ENCODE results near the gene ZFHX3.
A peak's percentile ranks its signal among the peaks of the same experiment; 100 is the strongest.
"Not testable (repeated sequence)": the region's sequence is repeated elsewhere in the genome, so short reads cannot be mapped to it uniquely, and the experiment has no call there.

Gene ZFHX3

DNA sequence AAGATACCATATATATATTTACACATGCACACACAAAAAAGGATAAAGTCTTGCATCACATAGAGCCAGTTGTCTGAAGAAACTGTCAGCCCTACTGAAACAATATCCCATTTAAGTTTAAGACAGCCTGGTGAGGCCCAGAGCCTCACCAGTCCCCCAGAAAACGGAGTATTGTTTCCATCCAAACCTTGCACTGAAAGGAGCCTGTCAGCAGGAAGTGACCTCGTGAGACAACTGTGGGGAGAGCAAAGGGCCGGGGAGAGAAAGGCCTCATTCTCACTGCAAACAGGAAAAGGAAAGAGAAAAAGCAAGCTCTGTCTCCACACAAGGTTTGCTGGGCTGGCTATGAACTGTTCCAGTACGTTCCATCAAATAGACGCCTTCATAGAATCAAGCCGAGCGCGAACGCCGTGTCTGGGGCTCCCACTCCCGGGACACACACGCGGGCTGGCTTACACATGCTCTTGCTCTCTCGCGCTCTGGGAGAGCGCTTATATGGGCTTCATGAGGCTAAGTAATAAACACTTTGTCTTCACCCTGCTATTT, 44.4 kb upstream of the ZFHX3 start:
- 0 out of 2 replicates have a peak, but pooled peaks have one; percentile 30 for TF ChIP-seq L3MBTL2 (conservative IDR thresholded peaks at IDR 0.05)
- TF ChIP-seq SUZ12 (IDR thresholded peaks at IDR 0.05), result no peak
- CTCF ChIA-PET, result no interaction called here
- no peak for DNase-seq (ENCODE audit: extremely low spot score)
- POLR2A ChIA-PET, result no interaction called here

DNA sequence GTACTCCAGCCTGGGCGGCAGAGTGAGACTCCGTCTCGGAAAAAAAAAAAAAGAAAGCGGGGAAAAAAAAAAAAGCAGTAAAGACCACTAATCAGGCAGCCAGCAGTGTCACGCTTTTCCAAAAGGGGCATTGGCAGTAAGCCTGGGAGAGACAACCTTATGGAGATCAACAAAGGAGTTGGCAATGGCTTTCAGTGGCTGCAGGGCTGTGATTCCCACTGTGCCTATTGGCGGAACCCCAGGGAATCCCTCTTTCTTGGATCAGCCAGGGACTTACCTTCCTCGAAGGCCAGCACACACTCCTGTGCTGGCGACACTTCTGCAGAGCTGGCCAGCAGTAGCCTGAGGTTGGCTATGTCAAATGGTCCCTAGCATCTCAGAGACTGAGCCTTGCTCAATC, 43.2 kb upstream of the ZFHX3 start:
- no peak for DNase-seq (ENCODE audit: extremely low spot score)
- TF ChIP-seq FOXK2 (IDR thresholded peaks at IDR 0.05) (no peak), NFRKB (IDR thresholded peaks at IDR 0.05) (no peak), FOXA1 (IDR thresholded peaks at IDR 0.05) (no peak), ARNT (IDR thresholded peaks at IDR 0.05) (no peak), ELF4 (IDR thresholded peaks at IDR 0.05) (no peak), HDGF (IDR thresholded peaks at IDR 0.05; ENCODE audit: borderline replicate concordance) (no peak), L3MBTL2 (conservative IDR thresholded peaks at IDR 0.05) (no peak), FOXM1 (IDR thresholded peaks at IDR 0.05; ENCODE audit: borderline replicate concordance) (no peak), ZNF384 (IDR thresholded peaks at IDR 0.05) (no peak), CTBP1 (IDR thresholded peaks at IDR 0.05; ENCODE audit: borderline replicate concordance) (no peak), BHLHE40 (IDR thresholded peaks at IDR 0.05; ENCODE audit: borderline replicate concordance) (no peak), SUZ12 (IDR thresholded peaks at IDR 0.05) (no peak), TARDBP (IDR thresholded peaks at IDR 0.05) (no peak), LEF1 (IDR thresholded peaks at IDR 0.05; ENCODE audit: borderline replicate concordance) (no peak), SP1 (IDR thresholded peaks at IDR 0.05) (no peak)
- TF ChIP-seq, protein P1, sequence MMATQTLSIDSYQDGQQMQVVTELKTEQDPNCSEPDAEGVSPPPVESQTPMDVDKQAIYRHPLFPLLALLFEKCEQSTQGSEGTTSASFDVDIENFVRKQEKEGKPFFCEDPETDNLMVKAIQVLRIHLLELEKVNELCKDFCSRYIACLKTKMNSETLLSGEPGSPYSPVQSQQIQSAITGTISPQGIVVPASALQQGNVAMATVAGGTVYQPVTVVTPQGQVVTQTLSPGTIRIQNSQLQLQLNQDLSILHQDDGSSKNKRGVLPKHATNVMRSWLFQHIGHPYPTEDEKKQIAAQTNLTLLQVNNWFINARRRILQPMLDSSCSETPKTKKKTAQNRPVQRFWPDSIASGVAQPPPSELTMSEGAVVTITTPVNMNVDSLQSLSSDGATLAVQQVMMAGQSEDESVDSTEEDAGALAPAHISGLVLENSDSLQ (IDR thresholded peaks at IDR 0.05), result no peak
- ChIA-PET CTCF (no interaction called here), POLR2A (no interaction called here)

DNA sequence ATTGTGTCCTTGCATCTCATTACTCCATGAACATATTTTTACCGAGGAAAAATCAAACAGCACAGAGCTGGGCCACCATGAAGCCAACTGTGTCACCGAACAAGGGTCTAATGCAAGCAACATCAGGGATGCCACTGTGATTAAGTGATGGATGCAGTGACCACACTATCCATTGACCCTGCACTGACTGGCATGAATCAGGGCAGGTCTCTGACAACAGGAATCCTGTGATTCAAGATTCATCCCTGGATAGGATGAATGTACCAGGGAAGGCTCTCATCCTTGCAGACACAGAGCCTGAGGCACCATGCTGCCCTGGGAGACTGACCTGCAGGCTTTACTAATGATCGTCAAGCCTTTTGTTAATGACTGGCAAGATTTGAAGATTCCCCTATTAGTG, 41.5 kb upstream of the ZFHX3 start:
- CTCF ChIA-PET, result no interaction called here
- no peak for TF ChIP-seq L3MBTL2 (conservative IDR thresholded peaks at IDR 0.05)
- TF ChIP-seq CTBP1 (IDR thresholded peaks at IDR 0.05; ENCODE audit: borderline replicate concordance), result no peak
- no peak for TF ChIP-seq FOXA1 (IDR thresholded peaks at IDR 0.05)
- no peak for TF ChIP-seq TARDBP (IDR thresholded peaks at IDR 0.05)
- TF ChIP-seq NFRKB (IDR thresholded peaks at IDR 0.05), result no peak
- TF ChIP-seq ZNF384 (IDR thresholded peaks at IDR 0.05), result no peak
- TF ChIP-seq, protein P1 (IDR thresholded peaks at IDR 0.05), result no peak
- TF ChIP-seq FOXM1 (IDR thresholded peaks at IDR 0.05; ENCODE audit: borderline replicate concordance), result no peak
- no peak for TF ChIP-seq ELF4 (IDR thresholded peaks at IDR 0.05)
- no peak for TF ChIP-seq HDGF (IDR thresholded peaks at IDR 0.05; ENCODE audit: borderline replicate concordance)
- no peak for TF ChIP-seq BHLHE40 (IDR thresholded peaks at IDR 0.05; ENCODE audit: borderline replicate concordance)
- TF ChIP-seq FOXK2 (IDR thresholded peaks at IDR 0.05), result no peak
- TF ChIP-seq ARNT (IDR thresholded peaks at IDR 0.05), result no peak
- no peak for TF ChIP-seq SUZ12 (IDR thresholded peaks at IDR 0.05)
- TF ChIP-seq LEF1 (IDR thresholded peaks at IDR 0.05; ENCODE audit: borderline replicate concordance), result no peak
- no peak for TF ChIP-seq SP1 (IDR thresholded peaks at IDR 0.05)
- DNase-seq (ENCODE audit: extremely low spot score), result no peak
- POLR2A ChIA-PET, result no interaction called here

DNA sequence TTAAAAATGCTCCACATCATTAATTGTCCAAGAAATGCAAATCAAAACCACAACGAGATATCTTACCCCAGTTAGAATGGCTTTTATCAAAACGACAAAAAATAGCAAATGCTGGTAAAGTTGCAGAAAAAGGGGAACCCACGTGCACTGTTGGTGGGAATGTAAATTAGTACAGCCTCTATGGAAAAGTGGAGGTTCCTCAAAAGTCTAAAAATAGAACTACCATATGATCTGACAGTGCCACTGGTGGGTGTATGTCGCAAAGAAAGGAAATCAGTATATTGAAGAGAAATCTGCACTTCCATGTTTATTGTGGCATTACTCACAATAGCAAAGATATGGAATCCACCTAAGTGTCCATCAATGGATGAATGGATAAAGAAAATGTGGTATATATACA, 38.2 kb upstream of the ZFHX3 start:
- CTCF ChIA-PET, result no interaction called here
- TF ChIP-seq FOXA1 (IDR thresholded peaks at IDR 0.05) (no peak), LEF1 (IDR thresholded peaks at IDR 0.05; ENCODE audit: borderline replicate concordance) (no peak), ARNT (IDR thresholded peaks at IDR 0.05) (no peak), L3MBTL2 (conservative IDR thresholded peaks at IDR 0.05) (no peak), ZNF384 (IDR thresholded peaks at IDR 0.05) (no peak), SP1 (IDR thresholded peaks at IDR 0.05) (no peak), FOXK2 (IDR thresholded peaks at IDR 0.05) (no peak), CTBP1 (IDR thresholded peaks at IDR 0.05; ENCODE audit: borderline replicate concordance) (no peak)
- POLR2A ChIA-PET, result interaction anchor here (1.0 kb wide), 1 partner anchor 9 kb away, joined by 3 read pairs; no protein-coding TSS in a partner anchor
- no peak for DNase-seq (ENCODE audit: extremely low spot score)

DNA sequence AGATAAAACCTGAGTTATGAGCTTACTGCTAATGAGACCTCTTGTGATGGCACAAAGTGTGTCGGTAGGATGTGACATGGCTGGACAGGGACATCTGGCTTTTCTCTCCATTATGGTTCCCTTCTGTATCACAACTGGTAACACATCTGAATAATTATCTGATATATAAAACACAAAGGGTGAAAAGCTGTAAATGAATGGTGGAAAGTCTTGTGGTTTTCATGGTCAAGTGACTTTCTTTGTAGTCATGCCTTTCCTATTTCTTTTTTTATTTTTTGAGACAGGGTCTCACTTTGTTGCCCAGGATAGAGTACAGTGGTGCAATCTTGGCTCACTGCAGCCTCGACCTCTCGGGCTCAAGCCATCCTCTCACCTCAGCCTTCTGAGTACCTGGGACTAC, 35.3 kb upstream of the ZFHX3 start:
- POLR2A ChIA-PET, result interaction anchor here (0.6 to 1.3 kb wide), 2 partner anchors 14 to 418 kb away, joined by 3 read pairs; no protein-coding TSS in a partner anchor
- CTCF ChIA-PET, result no interaction called here
- no peak for DNase-seq (ENCODE audit: extremely low spot score)
- TF ChIP-seq HDGF (IDR thresholded peaks at IDR 0.05; ENCODE audit: borderline replicate concordance) (no peak), FOXA1 (IDR thresholded peaks at IDR 0.05) (no peak), BHLHE40 (IDR thresholded peaks at IDR 0.05; ENCODE audit: borderline replicate concordance) (no peak), SP1 (IDR thresholded peaks at IDR 0.05) (no peak), ZNF384 (IDR thresholded peaks at IDR 0.05) (no peak), NFRKB (IDR thresholded peaks at IDR 0.05) (no peak), FOXM1 (IDR thresholded peaks at IDR 0.05; ENCODE audit: borderline replicate concordance) (no peak), LEF1 (IDR thresholded peaks at IDR 0.05; ENCODE audit: borderline replicate concordance) (no peak), SUZ12 (IDR thresholded peaks at IDR 0.05) (no peak), FOXK2 (IDR thresholded peaks at IDR 0.05) (no peak), CTBP1 (IDR thresholded peaks at IDR 0.05; ENCODE audit: borderline replicate concordance) (no peak), TARDBP (IDR thresholded peaks at IDR 0.05) (no peak)

DNA sequence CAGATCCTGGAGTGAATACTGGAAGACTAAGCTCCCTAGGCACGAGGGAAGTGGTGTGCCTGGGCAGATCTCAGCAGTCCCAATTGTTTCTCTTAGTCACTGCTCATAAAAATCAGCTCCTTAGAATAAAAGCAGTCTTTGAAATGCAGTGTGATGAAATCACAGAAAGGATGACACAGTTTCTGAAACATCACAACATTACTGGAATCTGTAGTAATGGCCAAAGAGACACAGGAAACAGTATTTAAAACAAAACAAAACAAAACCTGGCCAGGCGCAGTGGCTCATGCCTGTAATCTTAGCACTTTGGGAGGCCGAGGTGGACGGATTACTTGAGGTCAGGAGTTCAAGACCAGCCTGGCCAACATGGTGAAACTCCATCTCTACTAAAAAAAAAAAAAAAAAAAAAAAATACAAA, 34.7 kb upstream of the ZFHX3 start:
- DNase-seq (ENCODE audit: extremely low spot score), result not testable (repeated sequence)
- ChIA-PET POLR2A (interaction anchor here (1.3 kb wide), 1 partner anchor 13 kb away, joined by 3 read pairs; no protein-coding TSS in a partner anchor), CTCF (interaction anchor here (0.6 to 0.7 kb wide), 2 partner anchors 41 to 104 kb away, joined by 3 read pairs; no protein-coding TSS in a partner anchor)

DNA sequence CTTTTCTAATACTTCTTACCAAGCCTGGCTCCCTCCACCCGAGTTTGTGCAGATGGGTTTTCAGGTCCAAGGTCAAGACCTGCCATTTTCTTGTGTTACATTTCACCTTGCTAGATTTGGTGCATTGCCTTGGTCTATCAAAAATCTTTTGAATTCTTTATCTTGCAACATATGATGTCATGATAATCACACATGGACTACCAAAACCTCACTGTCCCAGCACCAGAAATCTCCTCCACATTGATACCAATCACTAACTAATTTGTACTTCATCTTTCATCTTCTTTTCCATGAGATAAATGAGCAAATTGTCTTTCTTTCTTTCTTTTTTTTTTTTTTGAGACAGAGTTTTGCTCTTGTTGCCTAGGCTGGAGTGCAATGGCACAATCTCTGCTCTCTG, 33.0 kb upstream of the ZFHX3 start:
- CTCF ChIA-PET, result interaction anchor here (0.6 to 1.4 kb wide), 3 partner anchors 13 to 56 kb away, joined by 3 to 4 read pairs (median 3); no protein-coding TSS in a partner anchor
- no peak for DNase-seq (ENCODE audit: extremely low spot score)
- no peak for TF ChIP-seq SP1 (IDR thresholded peaks at IDR 0.05)
- TF ChIP-seq BHLHE40 (IDR thresholded peaks at IDR 0.05; ENCODE audit: borderline replicate concordance), result no peak
- no peak for TF ChIP-seq L3MBTL2 (conservative IDR thresholded peaks at IDR 0.05)
- TF ChIP-seq NFRKB (IDR thresholded peaks at IDR 0.05), result no peak
- no peak for TF ChIP-seq ZNF384 (IDR thresholded peaks at IDR 0.05)
- no peak for TF ChIP-seq SUZ12 (IDR thresholded peaks at IDR 0.05)
- TF ChIP-seq TARDBP (IDR thresholded peaks at IDR 0.05), result no peak
- TF ChIP-seq, protein P1 (IDR thresholded peaks at IDR 0.05), result no peak
- TF ChIP-seq HDGF (IDR thresholded peaks at IDR 0.05; ENCODE audit: borderline replicate concordance), result no peak
- TF ChIP-seq FOXK2 (IDR thresholded peaks at IDR 0.05), result no peak
- no peak for TF ChIP-seq FOXA1 (IDR thresholded peaks at IDR 0.05)
- TF ChIP-seq ARNT (IDR thresholded peaks at IDR 0.05), result no peak
- TF ChIP-seq ELF4 (IDR thresholded peaks at IDR 0.05), result no peak
- TF ChIP-seq CTBP1 (IDR thresholded peaks at IDR 0.05; ENCODE audit: borderline replicate concordance), result no peak
- TF ChIP-seq FOXM1 (IDR thresholded peaks at IDR 0.05; ENCODE audit: borderline replicate concordance), result no peak
- TF ChIP-seq LEF1 (IDR thresholded peaks at IDR 0.05; ENCODE audit: borderline replicate concordance), result no peak
- POLR2A ChIA-PET, result no interaction called here
